Measurements from ENCODE around the gene GIMAP8.
A peak's percentile ranks its signal among the peaks of the same experiment; 100 is the strongest.

GIMAP8 gene

GRCh38 chr7:150412016-150412415 is 38.4 kb upstream of the GIMAP8 start:
- no peak for DNase-seq

DNA sequence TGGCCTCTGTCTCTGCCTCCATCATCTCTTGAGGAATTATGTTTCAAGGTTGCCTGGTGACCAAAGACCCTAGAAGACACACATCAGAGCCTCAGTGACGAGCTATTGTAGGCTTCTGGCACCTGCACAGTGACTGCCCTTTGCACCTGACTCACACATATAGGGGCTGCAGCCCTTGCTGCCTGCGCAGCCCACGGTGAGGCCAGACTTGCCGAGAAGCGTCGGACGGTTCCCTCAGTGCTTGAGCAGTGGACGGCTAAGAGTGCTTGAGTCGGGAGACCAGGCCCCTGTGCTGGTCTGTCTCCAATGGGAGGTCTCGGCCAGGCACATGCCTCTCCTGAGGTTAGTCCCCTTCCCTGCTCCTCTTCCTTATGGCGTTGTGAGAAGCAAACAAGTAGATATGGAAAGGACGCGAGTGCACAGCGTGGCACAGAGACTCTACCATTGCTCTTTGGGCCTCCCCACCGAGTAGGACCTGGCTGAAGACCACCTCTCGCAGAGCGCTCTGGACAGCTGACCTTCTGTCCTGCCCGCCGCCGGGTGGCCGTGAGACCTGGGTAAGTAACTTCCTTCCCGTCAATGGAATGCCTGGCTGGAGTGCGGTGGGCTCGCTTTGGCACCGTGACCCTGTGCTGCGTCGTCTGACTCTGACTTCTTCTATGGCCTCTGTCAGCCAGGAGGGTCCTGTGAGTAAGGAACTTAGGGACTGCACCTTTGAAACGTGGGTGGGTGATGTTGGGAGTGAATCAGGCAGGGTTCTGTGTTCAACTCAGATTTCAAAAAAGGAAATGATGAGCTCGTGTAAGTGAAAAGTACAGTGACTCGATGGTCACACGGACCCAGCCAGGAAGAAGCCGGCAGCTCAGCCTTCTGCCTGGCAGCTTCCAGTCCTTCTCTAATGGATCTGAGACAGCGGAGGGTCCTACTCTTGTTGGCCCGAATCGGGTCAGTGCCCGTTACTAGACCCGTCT is 37.6 kb upstream of the GIMAP8 start:
- no peak for DNase-seq

GRCh38 chr7:150413640-150414081 is 36.8 kb upstream of the GIMAP8 start:
- DNase-seq, result no peak

- DNase-seq, result no peak
Measured at GRCh38 chr7:150415161-150416153, 35.0 kb upstream of the GIMAP8 start.

DNA sequence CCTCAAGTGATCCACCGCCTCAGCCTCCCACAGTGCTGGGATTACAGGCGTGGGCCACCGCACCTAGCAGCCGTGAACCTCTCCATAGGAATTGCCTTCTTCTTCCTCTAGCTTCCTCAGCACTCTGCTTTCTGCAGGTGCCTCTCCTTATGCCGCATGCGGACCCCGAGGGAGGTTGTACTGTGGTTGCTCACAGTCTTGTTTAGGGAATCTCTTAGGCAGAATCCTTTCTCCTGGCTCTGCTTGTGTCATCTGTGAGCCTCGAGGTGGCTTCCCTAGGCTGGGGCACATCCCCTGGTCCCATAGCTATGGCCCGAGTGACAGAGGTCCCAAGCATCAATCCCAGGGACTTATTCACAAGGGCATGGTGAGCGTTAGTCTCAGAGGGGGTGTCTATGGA is 33.2 kb upstream of the GIMAP8 start:
- DNase-seq, result no peak

DNA sequence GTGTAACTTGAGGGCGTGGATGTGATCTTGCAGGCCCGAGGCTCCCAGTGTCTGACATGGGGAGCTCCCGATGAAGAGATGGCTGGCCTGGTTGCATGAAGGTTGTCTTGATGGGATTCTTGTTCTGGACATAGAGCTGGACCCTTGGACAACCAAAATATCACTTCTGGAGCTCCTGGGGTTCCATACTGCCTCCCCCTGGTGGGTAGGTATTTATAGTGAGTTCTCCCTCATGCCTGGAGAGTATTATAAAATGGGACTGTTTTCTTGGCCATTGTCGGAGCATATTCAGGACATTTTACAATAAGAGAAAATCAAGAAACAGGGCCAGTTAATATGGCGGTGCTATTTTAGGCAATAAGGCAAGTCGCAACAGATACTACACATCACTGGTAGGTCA is 32.6 kb upstream of the GIMAP8 start:
- DNase-seq, result no peak

DNA sequence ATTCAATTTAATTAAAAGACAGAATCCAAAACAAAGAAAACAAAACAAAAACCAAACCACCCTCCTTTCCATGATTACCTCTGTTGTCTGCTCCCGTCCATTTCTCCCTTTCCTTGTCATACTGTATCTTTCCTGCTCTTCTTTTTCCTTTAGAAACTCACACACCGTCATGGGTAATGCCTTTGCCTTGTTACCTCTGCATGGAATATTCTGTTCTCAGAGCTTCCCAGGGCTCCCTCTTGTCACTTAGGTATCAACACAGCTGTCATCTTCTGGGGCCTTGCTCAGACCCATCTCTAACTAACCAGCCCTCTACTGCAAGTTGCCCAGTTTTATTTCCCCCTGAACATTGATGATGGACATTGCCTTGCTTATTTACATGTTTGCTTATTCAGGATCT is 30.2 kb upstream of the GIMAP8 start:
- DNase-seq, result no peak

DNA sequence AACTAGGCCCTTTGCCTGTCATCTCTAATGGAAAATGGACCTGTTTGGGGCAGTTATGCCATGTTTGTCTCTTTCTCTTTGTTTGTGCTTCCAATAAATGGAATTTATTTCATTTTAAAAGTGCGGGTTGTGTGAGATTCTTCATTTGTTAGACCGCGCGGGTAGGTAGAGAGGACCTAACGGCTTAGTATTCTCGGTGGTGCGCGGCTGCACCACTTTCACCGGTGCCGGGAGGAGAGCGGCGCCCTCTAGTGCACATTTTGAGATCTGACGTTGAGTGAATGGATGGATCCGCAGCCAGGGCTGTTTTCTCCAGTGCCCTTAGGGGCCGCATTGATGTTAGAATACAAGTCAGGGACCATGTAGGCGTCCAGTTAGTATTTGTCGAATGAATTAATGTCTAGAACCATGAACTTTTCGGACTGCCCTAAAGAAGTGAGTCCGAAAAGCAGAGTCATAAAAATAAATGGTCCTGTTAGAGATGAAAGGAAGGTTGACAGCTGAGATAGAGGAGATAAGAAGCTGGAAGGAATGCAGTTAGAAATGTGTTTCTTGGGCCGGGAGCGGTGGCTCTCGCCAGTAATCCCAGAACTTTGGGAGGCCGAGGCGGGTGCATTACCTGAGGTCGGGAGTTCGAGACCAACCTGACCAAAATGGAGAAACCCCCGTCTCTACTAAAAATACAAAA is 29.3 kb upstream of the GIMAP8 start:
- peak; percentile 33 to 86 for DNase-seq

GRCh38 chr7:150421831-150422230 is 28.6 kb upstream of the GIMAP8 start:
- DNase-seq, result no peak

DNA sequence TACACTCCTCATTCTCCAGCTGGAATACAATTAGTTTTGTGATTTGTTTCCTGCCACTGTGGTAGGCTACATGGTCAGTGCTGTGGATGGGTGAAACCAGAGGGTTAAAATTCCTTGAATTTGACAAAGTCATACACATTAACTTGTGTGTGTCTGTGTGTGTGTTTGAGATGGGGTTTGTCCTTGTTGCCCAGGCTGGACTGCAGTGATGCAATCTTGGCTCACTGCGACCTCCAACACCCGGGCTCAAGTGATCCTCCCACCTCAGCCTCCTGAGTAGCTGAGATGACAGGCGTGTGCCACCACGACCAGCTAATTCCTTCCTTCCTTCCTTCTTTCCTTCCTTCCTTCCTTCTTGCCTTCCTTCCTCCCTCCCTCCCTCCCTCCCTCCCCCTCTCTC is 24.8 kb upstream of the GIMAP8 start:
- no peak for DNase-seq

GRCh38 chr7:150428671-150429451 is 21.6 kb upstream of the GIMAP8 start:
- peak in 1 of 2 donors; percentile 95 for DNase-seq

- DNase-seq, result no peak
Measured at GRCh38 chr7:150429699-150430098, 20.7 kb upstream of the GIMAP8 start.

DNA sequence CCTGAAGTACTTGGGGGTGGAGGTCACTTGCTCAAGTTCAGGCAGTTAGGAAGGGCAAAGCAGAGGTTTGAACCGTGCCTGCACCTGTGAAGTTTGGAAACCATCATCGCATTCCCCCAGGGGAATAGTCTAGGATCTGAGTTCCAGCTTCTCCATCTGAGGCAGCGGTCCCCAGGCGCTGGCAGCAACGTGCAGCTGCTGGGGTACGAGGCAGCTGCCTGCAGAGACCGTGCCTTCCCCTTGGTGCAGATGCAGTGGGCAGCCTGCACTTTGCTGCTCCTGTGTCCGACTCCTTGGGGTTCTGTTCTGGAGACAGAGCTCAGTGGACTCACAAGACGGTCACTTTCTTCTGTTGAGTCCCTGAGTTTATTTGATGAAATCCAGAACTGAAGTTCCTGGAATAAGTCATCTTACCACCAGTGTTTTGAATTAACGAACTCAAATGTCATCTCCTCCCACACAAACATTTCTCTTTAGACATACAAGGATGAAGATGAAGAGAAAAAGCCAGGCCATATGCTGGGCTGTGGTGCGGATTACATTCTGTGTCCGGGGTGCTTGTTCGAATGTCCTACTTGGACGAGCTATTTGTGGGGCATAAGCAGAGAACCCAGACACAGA is 19.9 kb upstream of the GIMAP8 start:
- DNase-seq, result no peak

- DNase-seq, result no peak
Measured at GRCh38 chr7:150431839-150432658, 18.4 kb upstream of the GIMAP8 start.

DNA sequence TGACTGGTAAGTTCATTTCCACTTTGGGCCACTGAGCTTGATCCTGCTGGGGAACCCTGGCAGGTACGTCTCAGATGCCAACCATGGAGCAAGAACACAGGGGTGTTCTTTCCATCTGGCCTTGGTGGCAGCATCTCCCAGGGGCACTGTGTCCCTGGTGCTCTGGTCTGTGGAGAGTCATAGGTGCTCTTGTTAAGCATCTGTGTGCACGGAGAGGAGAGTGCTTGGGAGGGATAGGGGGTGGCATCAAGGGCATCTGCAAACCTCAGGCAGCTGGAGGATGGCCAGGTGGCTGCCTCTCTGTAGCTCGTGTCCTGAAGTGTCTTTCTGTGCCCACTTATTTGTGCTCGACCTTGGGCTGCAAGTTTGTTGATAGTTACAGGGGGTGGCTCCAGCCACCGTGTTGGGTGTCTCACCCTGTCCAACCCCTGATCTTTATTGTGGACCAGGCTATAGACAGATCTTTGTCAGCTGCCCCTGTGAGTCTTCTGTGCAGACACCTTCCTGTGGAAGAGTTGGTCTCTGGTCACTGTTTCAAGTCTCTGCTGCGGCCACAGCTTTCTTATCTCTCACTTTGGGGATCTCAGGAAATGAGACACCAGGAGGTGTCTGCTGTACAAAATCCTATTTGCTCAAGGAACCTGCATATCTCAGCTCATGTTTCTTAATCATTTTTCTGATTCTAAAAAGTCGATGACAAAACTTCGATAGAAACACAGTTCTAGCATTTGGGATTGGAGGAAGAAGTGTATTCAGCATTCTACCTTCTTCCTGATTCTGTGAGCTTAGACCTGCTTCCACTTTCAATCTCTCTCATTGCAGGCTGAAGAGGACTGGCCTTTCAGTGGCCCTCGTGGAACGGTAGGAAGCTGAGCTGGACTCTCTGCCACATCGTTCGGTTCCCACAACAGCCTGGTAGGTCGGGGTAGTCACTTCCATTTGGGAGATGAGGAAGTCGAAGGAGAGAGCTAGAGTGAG is 17.2 kb upstream of the GIMAP8 start:
- peak in 1 of 2 donors; percentile 1 for DNase-seq

GRCh38 chr7:150434240-150434639 is 16.2 kb upstream of the GIMAP8 start:
- no peak for DNase-seq

- DNase-seq, result peak in 1 of 2 donors; percentile 22
Measured at GRCh38 chr7:150435047-150435389, 15.4 kb upstream of the GIMAP8 start.

- DNase-seq, result peak in 1 of 2 donors; percentile 63
Measured at GRCh38 chr7:150435390-150436073, 14.9 kb upstream of the GIMAP8 start.

GRCh38 chr7:150439967-150440366 is 10.5 kb upstream of the GIMAP8 start:
- peak in 1 of 2 donors; percentile 39 for DNase-seq

Measured in bone marrow (tissue), 2 donors.